GM23338 (cell line): ENCODE results near the gene CKMT1B. TPM values are rescaled to one million over a fixed set of nuclear protein-coding genes. Genes with fewer than 3 reads are reported as not detected.

Source experiments
- ATAC-seq: fragments of 200-7000 bp; cut with Tn5 transposase; 3 replicates; pipeline ENCODE4 v1.9.1; 2020
- DNase-seq: peaks from one replicate; pipeline ENCODE4 v3.0.0-alpha.2; 2015; ENCODE audit warnings: low spot score
- H2AFZ ChIP-seq: fragments of 200-600 bp; sonication (generic); 2 replicates; pipeline ENCODE4 v1.8.0; 2016; ENCODE audit warnings: antibody characterized with exemption, mild to moderate bottlenecking, moderate library complexity
- H3F3A ChIP-seq: fragments of 200-600 bp; sonication (generic); replicated peaks from 2 replicates; pipeline ENCODE4 v1.8.0; 2017; ENCODE audit warnings: antibody characterized with exemption, mixed run types, low read depth
- H3K27ac ChIP-seq: fragments of 200-600 bp; sonication (generic); 2 replicates; pipeline ENCODE4 v1.6.1; 2016; ENCODE audit warnings: low read depth
- H3K27me3 ChIP-seq: fragments of 200-600 bp; sonication (generic); 2 replicates; pipeline ENCODE4 v1.8.0; 2016; ENCODE audit warnings: mild to moderate bottlenecking, mixed run types, moderate library complexity; ENCODE audit not compliant: insufficient read depth
- H3K36me3 ChIP-seq: fragments of 200-600 bp; sonication (generic); 2 replicates; pipeline ENCODE4 v1.8.0; 2016; ENCODE audit warnings: mild to moderate bottlenecking; ENCODE audit not compliant: insufficient read depth
- H3K4me1 ChIP-seq: fragments of 200-600 bp; sonication (generic); 2 replicates; pipeline ENCODE4 v1.8.0; 2016; ENCODE audit warnings: mild to moderate bottlenecking, moderate library complexity; ENCODE audit not compliant: insufficient read depth
- H3K4me2 ChIP-seq: fragments of 200-600 bp; sonication (generic); 2 replicates; pipeline ENCODE4 v1.7.1; 2017; ENCODE audit warnings: mixed run types
- H3K4me3 ChIP-seq: fragments of 200-600 bp; sonication (generic); 2 replicates; pipeline ENCODE4 v1.6.1; 2016; ENCODE audit warnings: mixed run types
- H3K79me2 ChIP-seq: fragments of 200-600 bp; sonication (generic); replicated peaks from 2 replicates; pipeline ENCODE4 v1.8.0; 2017; ENCODE audit warnings: mild to moderate bottlenecking; ENCODE audit not compliant: insufficient read depth
- H3K9me2 ChIP-seq: fragments of 200-600 bp; sonication (generic); 2 replicates; pipeline ENCODE4 v1.8.0; 2017; ENCODE audit not compliant: insufficient read depth
- H4K20me1 ChIP-seq: fragments of 200-600 bp; sonication (generic); replicated peaks from 2 replicates; pipeline ENCODE4 v1.8.0; 2017; ENCODE audit warnings: mild to moderate bottlenecking; ENCODE audit not compliant: insufficient read depth
- H3K27ac Mint-ChIP-seq: 2 replicates; pipeline ENCODE4 v1.8.0; 2020; ENCODE audit warnings: inconsistent platforms, mild to moderate bottlenecking, moderate library complexity, mixed read lengths
- H3K27me3 Mint-ChIP-seq: 3 replicates; pipeline ENCODE4 v1.8.0; 2022; ENCODE audit warnings: low read depth, mild to moderate bottlenecking, moderate library complexity, mixed read lengths, inconsistent platforms; ENCODE audit not compliant: insufficient read depth, poor library complexity
- H3K36me3 Mint-ChIP-seq: 3 replicates; pipeline ENCODE4 v1.8.0; 2021; ENCODE audit warnings: low read depth, mild to moderate bottlenecking, inconsistent platforms, moderate library complexity, mixed read lengths
- H3K4me1 Mint-ChIP-seq: 3 replicates; pipeline ENCODE4 v1.8.0; 2020; ENCODE audit warnings: mild to moderate bottlenecking, inconsistent platforms, mixed read lengths
- H3K4me3 Mint-ChIP-seq: 3 replicates; pipeline ENCODE4 v1.8.0; 2021; ENCODE audit warnings: moderate library complexity, mild to moderate bottlenecking, inconsistent platforms, mixed read lengths
- H3K9me3 Mint-ChIP-seq: 3 replicates; pipeline ENCODE4 v1.8.0; 2020; ENCODE audit warnings: moderate library complexity, mild to moderate bottlenecking, inconsistent platforms, mixed read lengths
- ETS1 ChIP-seq: IDR thresholded peaks from 2 replicates; pipeline ENCODE4 v1.6.1; 2016; ENCODE audit warnings: antibody characterized with exemption
- JUNB ChIP-seq: IDR thresholded peaks from one replicate; pipeline ENCODE4 v1.6.1; 2016; ENCODE audit warnings: antibody characterized with exemption; ENCODE audit not compliant: unreplicated experiment
- POLR2AphosphoS5 ChIP-seq: IDR thresholded peaks from 2 replicates; pipeline ENCODE4 v1.6.1; 2016; ENCODE audit warnings: antibody characterized with exemption, low read depth
- REST ChIP-seq: IDR thresholded peaks from one replicate; pipeline ENCODE4 v1.6.1; 2018; ENCODE audit warnings: antibody characterized with exemption; ENCODE audit not compliant: unreplicated experiment
- ZNF462 ChIP-seq: fragments of 250-450 bp; sonication (Bioruptor Pico); IDR thresholded peaks from 2 replicates; pipeline ENCODE4 v1.5.0; 2020; ENCODE audit warnings: mild to moderate bottlenecking, moderate library complexity
- polyA plus RNA-seq: library from polyadenylated mRNA; unstranded; fragments of >200 nt; fragmentation: Nextera tagmentation; extraction: Ambion mirVana; gene quantifications from 2 replicates; pipeline ENCODE4 v1.2.1, GENCODE V29; 2016
- total RNA-seq: library from RNA; depleted of rRNA; stranded (reverse); fragments of >200 nt; shearing (Covaris generic); gene quantifications from 2 replicates; pipeline ENCODE4 v1.2.3, GENCODE V29; 2014

CKMT1B gene
- total and polyA plus RNA-seq, 2 experiments from 2014 or later: 31.4 to 41.2 TPM

DNA sequence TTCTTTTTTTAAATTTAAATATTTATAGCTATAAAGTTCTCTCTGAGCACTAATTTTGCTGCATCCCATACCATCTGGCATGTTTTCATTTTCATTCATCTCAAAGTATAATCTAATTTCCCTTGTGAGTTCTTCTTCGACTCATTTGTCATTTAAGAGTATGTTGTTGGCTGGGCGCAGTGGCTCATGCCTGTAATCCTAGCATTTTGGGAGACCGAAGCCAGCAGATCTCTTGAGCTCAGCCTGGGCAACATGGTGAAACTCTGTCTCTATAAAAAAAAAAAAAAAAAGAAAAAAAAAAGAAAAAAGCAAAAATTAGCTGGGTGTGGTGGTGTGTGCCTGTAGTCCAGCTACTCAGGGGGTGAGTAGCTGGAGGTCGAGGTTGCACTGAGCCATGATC, 41.6 kb upstream of the CKMT1B start (continued):
- TF ChIP-seq ZNF462: no peak
- no peak for TF ChIP-seq JUNB
- no peak for TF ChIP-seq POLR2AphosphoS5
- TF ChIP-seq REST: no peak

GRCh38 chr15:43552986-43553385, 40.8 kb upstream of the CKMT1B start:
- Histone ChIP-seq H3K79me2 (no peaks in the 10 kb centered on the region), H3K27me3 (no peaks in the 10 kb centered on the region), H3K4me3 (no peak overlapping the region), H3K4me1 (no peaks in the 10 kb centered on the region), H4K20me1 (no peaks in the 10 kb centered on the region), H3F3A (no peaks in the 10 kb centered on the region), H3K4me2 (no peak overlapping the region), H3K9me2 (no peaks in the 10 kb centered on the region), H2AFZ (no peak overlapping the region), H3K36me3 (no peaks in the 10 kb centered on the region), H3K27ac (no peak overlapping the region)
- Mint-ChIP-seq H3K4me3 (no peak overlapping the region), H3K36me3 (no peaks in the 10 kb centered on the region), H3K27ac (no peak overlapping the region), H3K27me3 (peaks cover 5% of the 10 kb centered on the region), H3K4me1 (no peaks in the 10 kb centered on the region), H3K9me3 (no peaks in the 10 kb centered on the region)
- no peak for ATAC-seq
- no peak for DNase-seq
- TF ChIP-seq ETS1 (no peak), ZNF462 (no peak)
